Central memory CD8-positive, alpha-beta T cell (primary cell): ENCODE measurements around the gene ADGRF1.
"Not testable (repeated sequence)": the region's sequence is repeated elsewhere in the genome, so short reads cannot be mapped to it uniquely, and the experiment has no call there.

ENCODE experiments used
- ATAC-seq: fragments of 150-1000 bp; cut with Tn5 transposase; replicated peaks from 2 replicates; pipeline ENCODE4 v1.10.0; 2022; ENCODE audit warnings: mild to moderate bottlenecking, moderate FRiP score, moderate number of reproducible peaks; ENCODE audit not compliant: poor library complexity, severe bottlenecking; ENCODE audit errors: extremely low read depth
- DNase-seq, 2 donors: peaks; one replicate each; pipeline ENCODE4 v3.0.0; 2021; ENCODE audit warnings: low spot score in 2 of 2
- H3K27ac Mint-ChIP-seq: one replicate; pipeline ENCODE4 v1.8.0; 2022; ENCODE audit warnings: low read depth, mild to moderate bottlenecking, moderate library complexity, mixed read lengths
- H3K27me3 Mint-ChIP-seq: one replicate; pipeline ENCODE4 v1.8.0; 2022; ENCODE audit warnings: mixed read lengths
- H3K36me3 Mint-ChIP-seq: one replicate; pipeline ENCODE4 v1.8.0; 2022; ENCODE audit warnings: mild to moderate bottlenecking, moderate library complexity, mixed read lengths; ENCODE audit not compliant: insufficient read depth
- H3K4me1 Mint-ChIP-seq: one replicate; pipeline ENCODE4 v1.8.0; 2022; ENCODE audit warnings: mixed read lengths
- H3K4me3 Mint-ChIP-seq: one replicate; pipeline ENCODE4 v1.8.0; 2022; ENCODE audit warnings: mild to moderate bottlenecking, moderate library complexity, mixed read lengths
- H3K9me3 Mint-ChIP-seq: one replicate; pipeline ENCODE4 v1.8.0; 2022; ENCODE audit warnings: mixed read lengths

Gene ADGRF1

DNA sequence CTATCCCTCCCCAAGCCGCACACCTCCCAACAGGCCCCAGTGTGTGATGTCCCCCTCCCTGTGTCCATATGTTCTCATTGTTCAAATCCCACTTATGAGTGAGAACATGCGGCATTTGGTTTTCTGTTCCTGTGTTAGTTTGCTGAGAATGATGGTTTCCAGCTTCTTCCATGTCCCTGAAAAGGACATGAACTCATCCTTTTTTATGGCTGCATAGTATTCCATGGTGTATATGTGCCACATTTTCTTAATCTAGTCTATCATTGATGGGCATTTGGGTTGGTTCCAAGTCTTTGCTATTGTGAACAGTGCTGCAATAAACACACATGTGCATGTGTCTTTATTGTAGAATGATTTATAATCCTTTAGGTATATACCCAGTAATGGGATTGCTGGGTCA is 12.2 kb upstream of the ADGRF1 start:
- not testable (repeated sequence) for H3K4me1 Mint-ChIP-seq, H3K27ac Mint-ChIP-seq, ATAC-seq, H3K27me3 Mint-ChIP-seq, DNase-seq, H3K4me3 Mint-ChIP-seq, H3K36me3 Mint-ChIP-seq, H3K9me3 Mint-ChIP-seq

DNA sequence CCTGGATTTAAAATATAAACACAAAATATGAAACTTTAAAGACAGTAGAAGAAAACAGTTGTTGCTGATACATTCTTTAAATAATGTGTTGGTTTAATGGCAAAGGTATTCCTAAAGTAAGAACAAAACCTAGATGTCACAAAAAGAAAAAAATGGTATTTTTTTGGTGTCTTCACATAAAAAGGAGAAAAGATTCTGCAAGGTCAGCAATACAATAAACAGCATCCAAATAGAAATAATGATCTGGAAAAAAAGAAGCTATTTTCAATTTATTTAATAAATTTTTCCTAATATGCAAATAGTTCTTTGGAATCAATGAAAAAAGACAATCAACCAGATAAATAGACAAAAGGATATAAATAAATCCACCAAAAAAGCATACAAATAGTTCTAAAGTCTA is 6.5 kb upstream of the ADGRF1 start:
- no peaks in the 10 kb centered on the region for H3K36me3 Mint-ChIP-seq
- H3K27ac Mint-ChIP-seq, result no peak overlapping the region
- peaks cover 26% of the 10 kb centered on the region for H3K27me3 Mint-ChIP-seq
- H3K9me3 Mint-ChIP-seq, result no peaks in the 10 kb centered on the region
- no peak for DNase-seq
- no peaks in the 10 kb centered on the region for H3K4me1 Mint-ChIP-seq
- no peak for ATAC-seq
- H3K4me3 Mint-ChIP-seq, result no peak overlapping the region

DNA sequence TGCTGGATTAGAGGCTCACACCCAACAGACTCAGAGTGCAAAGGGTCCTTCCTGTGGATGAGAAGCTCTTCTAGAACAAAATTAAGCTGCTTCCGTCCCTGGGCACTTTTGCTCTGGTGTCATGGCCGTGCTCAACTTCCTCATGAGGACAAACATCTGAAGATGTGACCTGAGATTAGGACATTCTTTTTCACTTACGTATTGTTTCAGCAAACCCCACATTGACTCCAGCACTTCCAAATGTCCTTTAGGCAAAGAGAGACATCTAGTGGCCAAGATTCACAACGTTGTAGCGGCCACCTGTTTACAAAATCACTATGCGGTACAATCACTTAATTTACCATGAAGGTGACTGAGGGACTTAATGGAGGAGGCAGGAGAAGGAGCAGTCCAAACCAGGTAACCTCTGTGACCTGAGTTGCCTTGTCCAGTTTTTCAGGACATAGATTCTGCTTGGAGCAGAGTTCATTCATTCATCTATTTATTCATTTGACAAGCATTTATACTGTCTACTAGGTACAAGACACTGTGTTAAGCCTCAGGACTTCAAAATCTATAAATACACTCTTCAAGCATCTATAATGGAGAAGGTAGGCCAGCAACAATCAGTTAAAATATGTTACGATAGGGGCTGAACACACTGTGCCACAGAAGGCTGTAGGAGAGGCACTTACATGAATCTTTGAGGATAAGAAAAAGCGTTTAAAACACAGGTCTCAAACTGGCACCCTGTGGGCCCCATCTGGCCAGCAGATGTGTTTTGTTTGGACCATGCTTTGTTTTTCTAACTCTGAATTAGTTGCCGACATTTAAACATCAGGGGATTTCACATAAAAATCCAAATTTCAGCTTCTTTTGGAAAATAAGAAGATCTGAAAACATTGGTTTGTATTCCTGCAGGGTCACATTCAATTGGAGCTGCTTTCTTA is 5.6 kb upstream of the ADGRF1 start:
- H3K27ac Mint-ChIP-seq, result no peak overlapping the region
- ATAC-seq, result no peak

DNA sequence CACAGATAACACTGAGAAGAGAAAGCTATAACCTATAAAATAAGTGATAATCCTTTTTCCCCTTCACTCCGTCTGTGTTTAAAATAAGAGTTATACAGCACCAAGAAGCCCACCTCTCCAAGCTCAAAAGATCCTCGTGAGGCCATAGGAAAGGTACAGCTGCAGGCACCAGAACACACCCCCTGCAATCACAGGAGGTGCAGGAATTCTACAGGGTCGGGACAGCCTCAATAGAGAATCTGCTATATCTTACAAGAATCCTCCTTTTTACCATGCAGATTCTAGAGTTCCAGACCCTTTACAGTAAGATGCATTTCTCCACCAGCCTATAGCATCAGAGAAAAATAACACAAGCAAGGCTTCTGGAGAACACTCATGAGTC is 5.0 kb upstream of the ADGRF1 start:
- DNase-seq (no peak), ATAC-seq (no peak)
- H3K27me3 Mint-ChIP-seq, result peaks cover 26% of the 10 kb centered on the region
- H3K4me1 Mint-ChIP-seq, result no peaks in the 10 kb centered on the region
- H3K4me3 Mint-ChIP-seq, result no peak overlapping the region
- H3K9me3 Mint-ChIP-seq, result no peaks in the 10 kb centered on the region
- H3K36me3 Mint-ChIP-seq, result no peaks in the 10 kb centered on the region
- no peak overlapping the region for H3K27ac Mint-ChIP-seq

More for the DNA sequence above, 5.6 kb upstream of the ADGRF1 start:
- Mint-ChIP-seq H3K36me3 (no peaks in the 10 kb centered on the region), H3K9me3 (no peaks in the 10 kb centered on the region), H3K27me3 (peaks cover 26% of the 10 kb centered on the region), H3K4me3 (no peak overlapping the region), H3K4me1 (no peaks in the 10 kb centered on the region)
- DNase-seq, result no peak

DNA sequence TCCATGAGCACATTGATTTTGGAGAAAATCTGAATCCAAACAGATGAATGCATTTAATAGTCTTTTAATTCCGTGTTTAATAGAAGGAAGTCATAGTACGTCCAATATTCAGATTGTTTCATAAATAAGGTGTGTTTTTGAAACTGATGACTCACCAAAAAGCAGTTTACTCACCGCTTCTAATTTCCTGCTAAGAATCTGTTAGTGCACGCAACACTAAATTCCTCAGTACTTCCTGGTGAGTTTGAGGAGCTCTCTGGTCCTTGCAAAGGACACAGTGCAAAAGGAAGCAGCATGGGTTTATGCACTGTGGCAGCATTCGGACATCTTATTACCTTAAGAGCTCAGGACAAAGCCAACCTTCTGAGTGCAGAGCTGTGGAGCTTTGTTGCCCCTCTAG is 2.3 kb upstream of the ADGRF1 start:
- H3K4me3 Mint-ChIP-seq, result no peak overlapping the region
- peaks cover 33% of the 10 kb centered on the region for H3K27me3 Mint-ChIP-seq
- no peaks in the 10 kb centered on the region for H3K4me1 Mint-ChIP-seq
- H3K27ac Mint-ChIP-seq, result no peak overlapping the region
- ATAC-seq (no peak), DNase-seq (no peak)
- no peaks in the 10 kb centered on the region for H3K36me3 Mint-ChIP-seq
- no peaks in the 10 kb centered on the region for H3K9me3 Mint-ChIP-seq

DNA sequence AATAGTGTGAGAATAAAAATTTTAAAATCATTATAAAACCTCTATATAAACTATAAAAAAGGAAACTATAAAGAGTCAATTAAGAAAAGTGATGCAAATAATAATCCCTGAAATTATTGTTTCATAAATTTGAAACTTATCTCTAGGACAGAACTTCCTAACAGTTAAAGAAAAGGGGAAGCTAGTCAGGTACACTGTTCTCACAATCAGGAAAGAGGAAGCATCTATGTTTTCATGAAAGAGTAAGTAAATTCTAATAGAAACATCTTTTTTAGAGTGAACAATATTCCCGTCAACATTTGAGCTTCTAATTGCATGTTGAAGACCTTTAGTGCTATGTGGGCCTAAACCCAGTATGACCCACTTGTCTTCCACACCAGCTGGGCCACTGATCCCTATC is 1.2 kb upstream of the ADGRF1 start:
- Mint-ChIP-seq H3K27me3 (peaks cover 33% of the 10 kb centered on the region), H3K9me3 (no peaks in the 10 kb centered on the region), H3K4me1 (no peaks in the 10 kb centered on the region), H3K27ac (no peak overlapping the region), H3K4me3 (no peak overlapping the region), H3K36me3 (no peaks in the 10 kb centered on the region)
- DNase-seq (no peak), ATAC-seq (no peak)

DNA sequence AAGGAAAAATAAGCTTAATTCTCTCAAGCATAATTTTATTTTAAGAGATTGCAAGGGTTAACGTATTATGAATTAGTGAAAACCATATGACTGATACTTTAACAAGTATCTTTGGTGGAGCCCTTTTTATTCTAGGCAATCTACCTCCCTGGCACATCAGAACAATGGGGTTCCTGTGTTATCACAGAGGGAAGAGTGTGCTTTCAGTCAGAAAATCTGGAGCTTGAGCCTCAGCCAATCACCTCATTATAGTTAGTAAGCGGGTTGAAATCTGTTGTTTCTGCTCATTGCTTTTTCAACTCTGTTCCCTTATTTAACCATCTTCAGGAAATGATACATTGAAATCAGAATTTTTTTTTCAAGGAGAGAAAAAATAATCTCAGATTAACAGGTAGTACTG is 391 bp downstream of the ADGRF1 start:
- no peaks in the 10 kb centered on the region for H3K9me3 Mint-ChIP-seq
- DNase-seq (no peak), ATAC-seq (no peak)
- peaks cover 29% of the 10 kb centered on the region for H3K27me3 Mint-ChIP-seq
- no peak overlapping the region for H3K4me3 Mint-ChIP-seq
- no peaks in the 10 kb centered on the region for H3K4me1 Mint-ChIP-seq
- H3K36me3 Mint-ChIP-seq, result no peaks in the 10 kb centered on the region
- no peak overlapping the region for H3K27ac Mint-ChIP-seq

DNA sequence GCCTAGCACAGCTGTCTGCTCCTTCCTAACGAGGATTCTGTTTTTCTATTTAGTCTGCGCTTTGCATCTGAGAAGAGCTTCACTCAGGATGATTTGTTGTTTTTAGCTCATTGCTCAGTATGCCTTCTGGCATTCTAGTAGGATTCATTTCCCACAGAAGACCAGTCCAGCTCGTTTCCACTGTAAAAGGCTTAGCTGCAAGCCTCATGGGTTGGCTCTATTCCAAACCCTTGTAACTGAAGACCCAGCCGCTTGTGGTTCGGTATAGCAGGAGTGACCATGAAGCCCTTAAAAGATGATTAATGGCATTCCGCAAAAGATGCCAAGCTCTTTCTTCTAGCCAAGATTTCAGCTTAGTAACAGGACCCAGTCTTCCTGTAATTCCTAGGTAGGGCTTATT is 7.2 kb downstream of the ADGRF1 start:
- H3K27ac Mint-ChIP-seq, result no peak overlapping the region
- no peaks in the 10 kb centered on the region for H3K9me3 Mint-ChIP-seq
- no peak for ATAC-seq
- no peaks in the 10 kb centered on the region for H3K36me3 Mint-ChIP-seq
- H3K4me1 Mint-ChIP-seq, result no peaks in the 10 kb centered on the region
- peaks cover 48% of the 10 kb centered on the region for H3K27me3 Mint-ChIP-seq
- no peak for DNase-seq
- H3K4me3 Mint-ChIP-seq, result no peak overlapping the region

DNA sequence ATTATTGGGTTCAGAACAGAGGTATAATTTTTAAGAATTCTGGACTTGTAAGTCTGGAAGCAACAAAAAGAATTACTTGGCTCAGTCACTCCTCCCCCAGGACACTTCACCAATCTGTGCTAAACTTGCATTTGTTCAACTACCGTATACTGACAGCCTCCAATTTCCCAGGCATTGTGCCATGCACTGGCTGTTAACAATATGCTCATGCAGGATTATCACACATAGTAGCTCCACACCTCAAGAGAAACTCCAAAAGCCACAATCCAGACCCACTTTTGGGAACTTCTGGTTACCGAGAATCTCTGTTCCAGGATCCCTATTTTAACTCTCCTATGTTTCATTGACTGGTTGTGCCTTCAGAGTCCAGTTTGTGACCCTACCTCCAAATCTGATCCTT is 7.7 kb downstream of the ADGRF1 start:
- no peak for ATAC-seq
- Mint-ChIP-seq H3K27me3 (peaks cover 48% of the 10 kb centered on the region), H3K4me3 (no peak overlapping the region), H3K36me3 (no peaks in the 10 kb centered on the region), H3K27ac (no peak overlapping the region), H3K9me3 (no peaks in the 10 kb centered on the region), H3K4me1 (no peaks in the 10 kb centered on the region)
- no peak for DNase-seq

DNA sequence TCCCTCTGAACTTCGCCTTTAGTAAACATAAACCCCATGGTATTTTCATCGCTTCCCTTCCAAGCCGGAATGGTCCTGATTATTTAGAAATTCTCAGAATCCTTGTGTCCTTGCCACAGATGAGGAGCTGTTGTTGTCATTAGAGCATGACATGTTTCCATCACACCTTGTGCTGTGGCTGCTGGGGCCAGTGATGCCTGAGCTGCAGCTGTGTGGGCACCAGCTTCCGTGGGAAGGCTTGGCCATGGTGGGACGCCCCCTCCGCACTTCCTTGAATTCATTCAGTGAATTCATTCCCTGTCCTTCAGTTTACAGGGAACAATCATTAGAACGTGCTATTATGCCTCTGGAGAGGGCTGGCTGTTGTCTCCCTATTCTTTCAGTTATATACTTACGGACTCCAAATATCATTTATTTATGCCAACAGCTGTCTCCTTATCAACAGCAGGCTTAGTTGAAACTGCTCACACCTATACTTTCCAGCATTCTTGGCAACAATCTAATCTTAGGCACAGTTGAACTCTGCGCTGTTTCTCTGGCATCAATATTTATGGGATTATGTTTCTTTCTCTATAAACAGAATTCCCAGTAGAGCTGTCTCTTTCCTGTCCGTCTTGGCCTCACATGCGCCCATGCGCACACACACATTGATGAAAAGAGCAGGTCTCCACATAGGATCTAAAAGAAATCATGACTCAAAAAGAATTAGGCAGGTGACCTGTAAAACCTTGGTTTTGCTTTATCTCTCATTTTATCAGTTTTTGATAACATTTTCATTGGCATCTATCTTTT is 9.0 kb downstream of the ADGRF1 start:
- no peaks in the 10 kb centered on the region for H3K4me1 Mint-ChIP-seq
- no peaks in the 10 kb centered on the region for H3K9me3 Mint-ChIP-seq

DNA sequence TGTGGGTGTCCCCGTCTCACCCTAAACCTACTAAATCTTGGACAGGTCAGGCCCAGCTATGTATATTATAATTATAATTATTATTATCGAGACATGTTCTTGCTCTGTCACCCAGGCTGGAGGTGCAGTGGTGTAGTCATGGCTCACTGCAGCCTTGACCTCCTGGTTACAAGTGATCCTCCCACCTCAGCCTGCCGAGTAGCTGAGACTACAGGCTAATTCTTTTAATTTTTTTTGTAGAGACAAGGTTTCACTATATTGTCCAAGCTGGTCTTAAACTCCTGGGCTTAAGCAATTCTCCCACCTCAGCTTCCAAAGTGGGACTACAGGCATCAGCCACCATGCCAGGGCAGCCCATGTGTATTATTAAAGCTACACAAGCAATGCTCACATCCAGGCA is 10.5 kb downstream of the ADGRF1 start:
- H3K27ac Mint-ChIP-seq, result no peak overlapping the region

More for the DNA sequence above, 9.0 kb downstream of the ADGRF1 start:
- H3K27ac Mint-ChIP-seq, result no peak overlapping the region
- ATAC-seq (no peak), DNase-seq (no peak)
- peaks cover 48% of the 10 kb centered on the region for H3K27me3 Mint-ChIP-seq
- no peak overlapping the region for H3K4me3 Mint-ChIP-seq
- H3K36me3 Mint-ChIP-seq, result no peaks in the 10 kb centered on the region

DNA sequence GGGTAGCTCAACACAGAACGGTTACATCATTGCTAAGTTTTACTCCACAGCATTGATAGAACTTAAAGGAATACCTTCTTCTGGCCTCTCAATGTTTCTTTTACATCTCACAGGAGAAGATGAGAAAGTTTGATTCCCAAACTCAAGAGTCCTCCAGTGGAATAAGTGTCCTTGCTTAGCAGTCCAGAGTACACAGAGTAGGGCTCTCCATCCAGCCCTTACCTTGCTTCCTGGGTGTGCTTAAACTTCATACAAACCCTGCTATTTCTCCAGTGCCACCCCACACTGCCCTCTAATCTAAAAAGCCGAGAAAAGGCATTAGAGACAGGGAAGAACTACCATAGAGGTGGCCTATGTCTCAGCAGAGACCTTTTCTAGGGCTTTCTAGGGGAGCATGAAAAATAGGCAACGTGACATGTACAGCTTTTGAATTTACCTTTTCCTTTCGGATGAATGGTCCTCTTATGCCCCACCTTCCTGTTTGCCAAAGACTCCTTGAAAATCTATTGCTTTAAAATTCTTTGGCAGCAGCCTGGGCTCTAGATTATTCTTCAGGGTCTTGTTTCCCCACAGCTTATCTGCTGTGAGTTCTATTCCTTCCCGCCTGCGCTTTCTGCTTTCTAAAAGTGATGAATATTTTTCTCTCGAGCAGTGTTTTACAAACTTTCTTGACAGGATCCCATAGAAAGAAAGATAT is 12.1 kb downstream of the ADGRF1 start:
- no peak overlapping the region for H3K4me3 Mint-ChIP-seq
- no peak for ATAC-seq
- no peaks in the 10 kb centered on the region for H3K9me3 Mint-ChIP-seq
- no peaks in the 10 kb centered on the region for H3K4me1 Mint-ChIP-seq
- no peaks in the 10 kb centered on the region for H3K36me3 Mint-ChIP-seq
- no peak for DNase-seq
- H3K27ac Mint-ChIP-seq, result no peak overlapping the region
- H3K27me3 Mint-ChIP-seq, result peaks cover 27% of the 10 kb centered on the region

More for the DNA sequence above, 10.5 kb downstream of the ADGRF1 start:
- H3K27me3 Mint-ChIP-seq, result peaks cover 44% of the 10 kb centered on the region
- ATAC-seq, result no peak
- no peak for DNase-seq
- no peaks in the 10 kb centered on the region for H3K4me1 Mint-ChIP-seq
- no peak overlapping the region for H3K4me3 Mint-ChIP-seq
- no peaks in the 10 kb centered on the region for H3K36me3 Mint-ChIP-seq
- H3K9me3 Mint-ChIP-seq, result no peaks in the 10 kb centered on the region
